MM.1S (cell line): ENCODE measurements around the gene SLC47A2.

Experiments used
- DNase-seq: peaks from one replicate; pipeline ENCODE4 v3.0.0-alpha.2; 2015
- H2AFZ ChIP-seq: fragments of 300-600 bp; sonication (generic); 2 replicates; pipeline ENCODE4 v1.6.0; 2016; ENCODE audit warnings: antibody characterized with exemption, low read length
- H3F3A ChIP-seq: fragments of 300-600 bp; sonication (generic); 2 replicates; pipeline ENCODE4 v1.6.1; 2016; ENCODE audit warnings: mild to moderate bottlenecking, antibody characterized with exemption, low read length, moderate library complexity, mixed read lengths; ENCODE audit not compliant: insufficient read depth
- H3K27ac ChIP-seq: fragments of 300-600 bp; sonication (generic); 2 replicates; pipeline ENCODE4 v1.5.1; 2016; ENCODE audit warnings: mild to moderate bottlenecking, low read length
- H3K27me3 ChIP-seq: fragments of 300-600 bp; sonication (generic); replicated peaks from 2 replicates; pipeline ENCODE4 v1.6.0; 2016; ENCODE audit warnings: low read length; ENCODE audit not compliant: insufficient read depth
- H3K36me3 ChIP-seq: fragments of 300-600 bp; sonication (generic); replicated peaks from 2 replicates; pipeline ENCODE4 v1.6.1; 2016; ENCODE audit warnings: mild to moderate bottlenecking, low read length, mixed read lengths; ENCODE audit not compliant: insufficient read depth
- H3K4me1 ChIP-seq: fragments of 300-600 bp; sonication (generic); 2 replicates; pipeline ENCODE4 v1.6.1; 2016; ENCODE audit warnings: low read length, mixed read lengths
- H3K4me2 ChIP-seq: fragments of 300-600 bp; sonication (generic); 2 replicates; pipeline ENCODE4 v1.6.0; 2016; ENCODE audit warnings: low read depth, low read length
- H3K4me3 ChIP-seq: fragments of 300-600 bp; sonication (generic); 2 replicates; pipeline ENCODE4 v1.5.1; 2016; ENCODE audit warnings: low read length, mixed read lengths
- H3K79me2 ChIP-seq: fragments of 300-600 bp; sonication (generic); 2 replicates; pipeline ENCODE4 v1.6.1; 2016; ENCODE audit warnings: mixed run types, low read length, mixed read lengths
- H3K9ac ChIP-seq: fragments of 300-600 bp; sonication (generic); 2 replicates; pipeline ENCODE4 v1.6.1; 2016; ENCODE audit warnings: low read length, mixed read lengths
- H3K9me2 ChIP-seq: fragments of 300-600 bp; sonication (generic); replicated peaks from 2 replicates; pipeline ENCODE4 v1.6.1; 2016; ENCODE audit warnings: mild to moderate bottlenecking, low read length, mixed read lengths; ENCODE audit not compliant: insufficient read depth
- H3K9me3 ChIP-seq: fragments of 300-600 bp; sonication (generic); replicated peaks from 2 replicates; pipeline ENCODE4 v1.6.1; 2016; ENCODE audit warnings: mild to moderate bottlenecking, low read length, mixed read lengths; ENCODE audit not compliant: insufficient read depth
- H4K20me1 ChIP-seq: fragments of 300-600 bp; sonication (generic); 2 replicates; pipeline ENCODE4 v1.6.1; 2016; ENCODE audit warnings: mild to moderate bottlenecking, low read length, moderate library complexity, mixed read lengths; ENCODE audit not compliant: insufficient read depth
- EZH2 ChIP-seq: fragments of 300-600 bp; sonication (generic); optimal IDR thresholded peaks from 2 replicates; pipeline ENCODE3; 2017; ENCODE audit warnings: low read depth, mild to moderate bottlenecking, antibody characterized with exemption, low read length, mixed read lengths
- EZH2phosphoT487 ChIP-seq: fragments of 300-600 bp; sonication (generic); IDR thresholded peaks from 2 replicates; pipeline ENCODE4 v1.6.1; 2018; ENCODE audit warnings: antibody characterized with exemption, low read length
- TF ChIP-seq, protein P1 (sequence below): fragments of 300-600 bp; sonication (generic); IDR thresholded peaks from 2 replicates; pipeline ENCODE4 v1.5.1; 2016; ENCODE audit warnings: antibody characterized with exemption, low read length, mixed read lengths

Gene SLC47A2

DNA sequence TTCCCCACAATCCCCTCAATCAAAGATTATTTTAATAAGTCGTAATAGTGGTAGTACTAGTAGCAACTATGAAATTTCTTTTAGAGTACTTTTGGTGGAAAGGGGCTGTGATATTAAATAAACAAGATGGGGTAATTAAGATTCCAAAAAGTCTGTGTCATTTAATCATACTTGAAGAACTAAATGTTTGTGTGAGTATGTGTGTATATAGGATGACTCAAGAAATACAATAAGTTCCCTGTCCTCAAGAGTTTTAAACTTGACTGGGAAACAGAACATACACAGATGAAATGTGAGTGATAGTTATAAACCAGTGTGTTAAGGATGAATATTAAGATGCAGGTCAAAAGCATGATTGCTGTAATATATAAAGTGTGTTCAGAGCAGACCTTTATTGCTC lies 65.6 kb downstream of the SLC47A2 start:
- Histone ChIP-seq H3K27ac (no peak overlapping the region), H3K4me1 (peaks cover 17% of the 10 kb centered on the region), H3K79me2 (peaks cover 37% of the 10 kb centered on the region), H3K4me3 (no peak overlapping the region), H3K27me3 (no peaks in the 10 kb centered on the region), H3F3A (peaks cover 24% of the 10 kb centered on the region), H3K9ac (no peak overlapping the region), H3K4me2 (peak overlapping the region; percentile 8; the same call in 1 of the 2 replicates), H3K9me3 (no peaks in the 10 kb centered on the region), H3K36me3 (no peaks in the 10 kb centered on the region; the same call in 1 of the 2 replicates), H4K20me1 (no peaks in the 10 kb centered on the region), H3K9me2 (no peaks in the 10 kb centered on the region), H2AFZ (no peak overlapping the region)
- TF ChIP-seq EZH2phosphoT487 (no peak), EZH2 (no peak)
- TF ChIP-seq, protein P1, sequence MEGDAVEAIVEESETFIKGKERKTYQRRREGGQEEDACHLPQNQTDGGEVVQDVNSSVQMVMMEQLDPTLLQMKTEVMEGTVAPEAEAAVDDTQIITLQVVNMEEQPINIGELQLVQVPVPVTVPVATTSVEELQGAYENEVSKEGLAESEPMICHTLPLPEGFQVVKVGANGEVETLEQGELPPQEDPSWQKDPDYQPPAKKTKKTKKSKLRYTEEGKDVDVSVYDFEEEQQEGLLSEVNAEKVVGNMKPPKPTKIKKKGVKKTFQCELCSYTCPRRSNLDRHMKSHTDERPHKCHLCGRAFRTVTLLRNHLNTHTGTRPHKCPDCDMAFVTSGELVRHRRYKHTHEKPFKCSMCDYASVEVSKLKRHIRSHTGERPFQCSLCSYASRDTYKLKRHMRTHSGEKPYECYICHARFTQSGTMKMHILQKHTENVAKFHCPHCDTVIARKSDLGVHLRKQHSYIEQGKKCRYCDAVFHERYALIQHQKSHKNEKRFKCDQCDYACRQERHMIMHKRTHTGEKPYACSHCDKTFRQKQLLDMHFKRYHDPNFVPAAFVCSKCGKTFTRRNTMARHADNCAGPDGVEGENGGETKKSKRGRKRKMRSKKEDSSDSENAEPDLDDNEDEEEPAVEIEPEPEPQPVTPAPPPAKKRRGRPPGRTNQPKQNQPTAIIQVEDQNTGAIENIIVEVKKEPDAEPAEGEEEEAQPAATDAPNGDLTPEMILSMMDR: no peak
- DNase-seq: no peak

DNA sequence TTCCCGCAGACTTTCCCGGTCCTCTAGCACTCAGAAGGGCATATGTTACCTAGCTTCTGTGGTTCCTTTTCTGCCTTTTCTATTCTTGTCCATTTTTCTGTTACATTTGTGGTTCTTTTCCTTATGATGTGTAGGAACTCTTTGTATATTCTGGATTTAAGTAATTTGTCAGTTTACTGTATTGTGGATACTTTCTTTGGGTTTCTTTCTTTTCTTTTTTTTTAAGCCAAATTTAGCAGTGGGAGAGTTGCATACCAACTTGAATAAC lies 67.2 kb downstream of the SLC47A2 start:
- H3K36me3 ChIP-seq: no peaks in the 10 kb centered on the region; the same call in 1 of the 2 replicates
- H3K9me2 ChIP-seq: no peaks in the 10 kb centered on the region
- no peaks in the 10 kb centered on the region for H4K20me1 ChIP-seq
- H3K4me2 ChIP-seq: peak overlapping the region; percentile 91
- peaks cover 24% of the 10 kb centered on the region for H3F3A ChIP-seq
- H3K27ac ChIP-seq: peak overlapping the region; percentile 65; the same call in 1 of the 2 replicates
- peak overlapping the region; percentile 73 for H3K4me3 ChIP-seq
- H3K4me1 ChIP-seq: peaks cover 21% of the 10 kb centered on the region
- peaks cover 37% of the 10 kb centered on the region for H3K79me2 ChIP-seq
- H2AFZ ChIP-seq: peak overlapping the region; percentile 78
- peak overlapping the region; percentile 71 for H3K9ac ChIP-seq
- no peak for DNase-seq
- no peaks in the 10 kb centered on the region for H3K9me3 ChIP-seq
- no peaks in the 10 kb centered on the region for H3K27me3 ChIP-seq
- TF ChIP-seq, protein P1: no peak
- no peak for TF ChIP-seq EZH2phosphoT487
- no peak for TF ChIP-seq EZH2

DNA sequence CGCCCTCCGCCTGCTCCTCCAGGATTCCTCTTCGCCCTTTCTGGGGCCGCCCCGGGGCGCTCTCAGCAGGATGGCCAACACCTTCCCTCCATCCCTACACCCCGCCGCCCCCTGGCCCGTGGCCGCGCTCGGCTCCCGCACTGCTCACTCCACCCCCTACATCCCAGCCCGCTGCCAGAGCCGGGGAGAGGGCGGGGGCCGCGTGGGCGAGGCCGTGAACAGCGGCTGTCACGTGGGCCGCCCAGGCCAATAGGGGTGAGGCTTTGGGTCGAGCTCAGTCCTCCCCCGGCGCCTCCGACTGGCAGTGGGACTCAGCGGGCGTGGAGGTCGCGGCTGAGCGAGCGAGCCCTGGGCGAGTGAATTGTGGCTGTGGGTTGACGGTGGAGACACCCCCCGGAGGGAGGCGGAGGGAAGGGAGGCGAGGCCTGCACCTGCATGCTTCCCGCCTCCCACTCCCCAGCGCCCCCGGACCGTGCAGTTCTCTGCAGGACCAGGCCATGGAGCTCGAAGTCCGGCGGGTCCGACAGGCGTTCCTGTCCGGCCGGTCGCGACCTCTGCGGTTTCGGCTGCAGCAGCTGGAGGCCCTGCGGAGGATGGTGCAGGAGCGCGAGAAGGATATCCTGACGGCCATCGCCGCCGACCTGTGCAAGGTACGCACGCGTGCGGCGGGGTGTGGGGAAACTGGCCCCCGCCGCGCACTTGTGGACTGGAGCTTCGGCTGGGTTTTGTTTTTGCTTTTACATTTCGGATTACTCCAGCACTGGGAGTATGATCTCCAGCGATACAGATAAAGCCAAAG lies 67.7 kb downstream of the SLC47A2 start, which contains the start of gene ALDH3A2:
ALDH3A2 (plus strand) TSS at position 277 of the 799 bp plus-strand sequence; CDS start at position 498, 221 bp downstream.
- H3K36me3 ChIP-seq: no peaks in the 10 kb centered on the region; the same call in 1 of the 2 replicates
- TF ChIP-seq EZH2phosphoT487 (no peak), EZH2 (no peak)
- TF ChIP-seq, protein P1: peak; percentile 24
- peaks cover 37% of the 10 kb centered on the region for H3K79me2 ChIP-seq
- peak within 1 kb of the TSS; percentile 65 for H3K27ac ChIP-seq
- no peaks in the 10 kb centered on the region for H4K20me1 ChIP-seq
- no peaks in the 10 kb centered on the region for H3K27me3 ChIP-seq
- H3K4me1 ChIP-seq: peaks cover 21% of the 10 kb centered on the region
- peaks cover 24% of the 10 kb centered on the region for H3F3A ChIP-seq
- H3K9me2 ChIP-seq: no peaks in the 10 kb centered on the region
- DNase-seq: peak; percentile 97
- H3K4me2 ChIP-seq: peak within 1 kb of the TSS; percentile 91
- peak within 1 kb of the TSS; percentile 78 for H2AFZ ChIP-seq
- peak within 1 kb of the TSS; percentile 73 for H3K4me3 ChIP-seq
- H3K9me3 ChIP-seq: no peaks in the 10 kb centered on the region
- H3K9ac ChIP-seq: peak within 1 kb of the TSS; percentile 71
